Measurements from ENCODE around the gene LONP1. TPM values are rescaled to one million over a fixed set of nuclear protein-coding genes. Genes with fewer than 3 reads are reported as not detected.

The LONP1 gene
- total RNA-seq, 1 experiment from 2014 or later, result 180 TPM

DNA sequence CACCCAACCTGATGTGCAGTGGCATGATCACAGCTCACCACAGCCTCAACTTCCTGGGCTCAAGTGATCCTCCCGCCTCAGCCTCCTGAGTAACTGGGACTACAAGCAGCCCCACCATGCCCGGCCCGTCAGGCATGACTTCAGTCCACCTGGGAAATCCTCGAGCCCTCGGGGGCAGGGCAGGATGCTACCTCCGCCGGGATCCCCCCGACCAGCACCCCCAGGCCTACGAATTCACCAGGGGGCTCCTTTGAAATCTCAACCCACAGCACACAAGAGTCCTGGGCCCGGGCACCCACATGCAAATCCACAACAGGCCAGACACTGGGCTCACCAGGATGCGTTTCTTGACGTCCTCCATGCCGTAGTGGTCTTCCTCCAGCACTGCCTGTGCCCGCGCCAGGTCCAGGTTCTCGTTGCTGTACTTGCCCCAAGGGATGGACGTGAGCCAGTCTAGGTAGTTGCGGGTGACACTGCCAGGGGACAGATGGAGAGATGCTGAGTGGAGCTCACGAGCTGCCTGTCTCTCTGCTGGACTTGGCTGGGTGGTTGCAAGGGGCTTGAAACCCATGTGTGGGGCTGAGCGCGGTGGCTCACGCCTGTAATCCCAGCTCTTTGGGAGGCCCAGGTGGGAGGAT is 19.4 kb downstream of the LONP1 start (continued):
- TF ChIP-seq, protein P1, sequence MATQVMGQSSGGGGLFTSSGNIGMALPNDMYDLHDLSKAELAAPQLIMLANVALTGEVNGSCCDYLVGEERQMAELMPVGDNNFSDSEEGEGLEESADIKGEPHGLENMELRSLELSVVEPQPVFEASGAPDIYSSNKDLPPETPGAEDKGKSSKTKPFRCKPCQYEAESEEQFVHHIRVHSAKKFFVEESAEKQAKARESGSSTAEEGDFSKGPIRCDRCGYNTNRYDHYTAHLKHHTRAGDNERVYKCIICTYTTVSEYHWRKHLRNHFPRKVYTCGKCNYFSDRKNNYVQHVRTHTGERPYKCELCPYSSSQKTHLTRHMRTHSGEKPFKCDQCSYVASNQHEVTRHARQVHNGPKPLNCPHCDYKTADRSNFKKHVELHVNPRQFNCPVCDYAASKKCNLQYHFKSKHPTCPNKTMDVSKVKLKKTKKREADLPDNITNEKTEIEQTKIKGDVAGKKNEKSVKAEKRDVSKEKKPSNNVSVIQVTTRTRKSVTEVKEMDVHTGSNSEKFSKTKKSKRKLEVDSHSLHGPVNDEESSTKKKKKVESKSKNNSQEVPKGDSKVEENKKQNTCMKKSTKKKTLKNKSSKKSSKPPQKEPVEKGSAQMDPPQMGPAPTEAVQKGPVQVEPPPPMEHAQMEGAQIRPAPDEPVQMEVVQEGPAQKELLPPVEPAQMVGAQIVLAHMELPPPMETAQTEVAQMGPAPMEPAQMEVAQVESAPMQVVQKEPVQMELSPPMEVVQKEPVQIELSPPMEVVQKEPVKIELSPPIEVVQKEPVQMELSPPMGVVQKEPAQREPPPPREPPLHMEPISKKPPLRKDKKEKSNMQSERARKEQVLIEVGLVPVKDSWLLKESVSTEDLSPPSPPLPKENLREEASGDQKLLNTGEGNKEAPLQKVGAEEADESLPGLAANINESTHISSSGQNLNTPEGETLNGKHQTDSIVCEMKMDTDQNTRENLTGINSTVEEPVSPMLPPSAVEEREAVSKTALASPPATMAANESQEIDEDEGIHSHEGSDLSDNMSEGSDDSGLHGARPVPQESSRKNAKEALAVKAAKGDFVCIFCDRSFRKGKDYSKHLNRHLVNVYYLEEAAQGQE (IDR thresholded peaks at IDR 0.05; ENCODE audit: low read depth), result no peak
- TF ChIP-seq POLR2A (IDR thresholded peaks at IDR 0.05; ENCODE audit: borderline replicate concordance, extremely low read depth, insufficient read depth, insufficient read length), result no peak
- TF ChIP-seq TCF7L2 (IDR thresholded peaks at IDR 0.05; ENCODE audit: borderline replicate concordance, extremely low read depth, insufficient read depth, insufficient read length), result no peak
- no peak for TF ChIP-seq ZNF274 (IDR thresholded peaks at IDR 0.05; ENCODE audit: low read depth, low read length)
- TF ChIP-seq SRF (IDR thresholded peaks at IDR 0.05; ENCODE audit: low read depth), result no peak
- no peak for TF ChIP-seq CBX3 (IDR thresholded peaks at IDR 0.05; ENCODE audit: low read depth)

DNA sequence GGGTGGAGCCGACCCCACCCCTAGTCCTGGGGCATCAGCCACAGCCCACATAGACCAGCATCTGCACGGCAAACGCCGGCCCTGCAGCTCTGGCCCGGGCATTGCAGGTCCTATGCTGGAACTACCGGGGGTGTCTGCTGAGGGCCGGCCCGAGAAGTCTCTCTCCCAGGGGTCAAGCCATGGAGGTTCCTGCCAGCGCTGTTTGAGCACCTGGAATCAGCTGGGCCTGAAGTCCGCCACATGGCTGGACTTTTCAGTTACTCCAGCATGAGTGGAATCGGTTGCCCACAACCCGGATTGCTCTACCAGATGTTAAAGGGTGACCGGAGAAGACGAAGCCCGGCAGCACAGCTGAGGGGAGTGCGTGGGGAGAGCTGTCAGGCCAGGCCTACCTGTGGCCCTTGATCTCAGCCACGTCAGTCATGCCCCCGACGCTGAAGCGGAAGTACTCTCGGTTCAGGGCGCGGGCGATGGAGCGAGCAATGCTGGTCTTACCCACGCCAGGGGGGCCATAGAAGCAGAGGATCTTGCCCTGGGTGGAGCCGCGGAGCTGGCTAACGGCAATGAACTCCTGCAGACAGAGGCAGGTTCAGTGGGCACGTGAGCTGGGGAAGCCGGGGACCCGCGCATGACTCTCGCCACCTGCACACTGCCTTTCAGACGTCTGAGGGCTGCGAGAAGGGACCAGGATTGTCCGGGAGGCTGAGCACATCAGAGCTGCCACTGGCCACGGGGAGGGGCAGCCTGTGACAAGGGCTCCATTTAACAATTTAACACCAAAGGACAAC is 21.1 kb downstream of the LONP1 start:
- intact Hi-C loops (cut with micrococcal nuclease), result no loop called here
- H3K4me3 ChIP-seq (replicated peaks in 1 of 2; ENCODE audit: low read depth in 1 of 2, low read length in 2 of 2), result no peak overlapping the region
- ChIA-PET CTCF (interaction anchor here (2.2 kb wide), 1 partner anchor 9 kb away, joined by 8 read pairs; no protein-coding TSS in a partner anchor), RAD21 (ENCODE audit: low non-redundant PET in 1 of 2, low total read pairs in 2 of 2, uncharacterized antibody in 2 of 2, unreplicated experiment in 2 of 2) (no interaction called here), POLR2A (no interaction called here)
- TF ChIP-seq, protein P1 (IDR thresholded peaks at IDR 0.05; ENCODE audit: low read depth), result no peak
- TF ChIP-seq, protein P2, sequence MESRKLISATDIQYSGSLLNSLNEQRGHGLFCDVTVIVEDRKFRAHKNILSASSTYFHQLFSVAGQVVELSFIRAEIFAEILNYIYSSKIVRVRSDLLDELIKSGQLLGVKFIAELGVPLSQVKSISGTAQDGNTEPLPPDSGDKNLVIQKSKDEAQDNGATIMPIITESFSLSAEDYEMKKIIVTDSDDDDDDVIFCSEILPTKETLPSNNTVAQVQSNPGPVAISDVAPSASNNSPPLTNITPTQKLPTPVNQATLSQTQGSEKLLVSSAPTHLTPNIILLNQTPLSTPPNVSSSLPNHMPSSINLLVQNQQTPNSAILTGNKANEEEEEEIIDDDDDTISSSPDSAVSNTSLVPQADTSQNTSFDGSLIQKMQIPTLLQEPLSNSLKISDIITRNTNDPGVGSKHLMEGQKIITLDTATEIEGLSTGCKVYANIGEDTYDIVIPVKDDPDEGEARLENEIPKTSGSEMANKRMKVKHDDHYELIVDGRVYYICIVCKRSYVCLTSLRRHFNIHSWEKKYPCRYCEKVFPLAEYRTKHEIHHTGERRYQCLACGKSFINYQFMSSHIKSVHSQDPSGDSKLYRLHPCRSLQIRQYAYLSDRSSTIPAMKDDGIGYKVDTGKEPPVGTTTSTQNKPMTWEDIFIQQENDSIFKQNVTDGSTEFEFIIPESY (IDR thresholded peaks at IDR 0.05; ENCODE audit: extremely low read depth, insufficient replicate concordance, low read length), result no peak
- TF ChIP-seq SP1 (IDR thresholded peaks at IDR 0.05; ENCODE audit: low read depth) (no peak), TCF7L2 (IDR thresholded peaks at IDR 0.05; ENCODE audit: borderline replicate concordance, extremely low read depth, insufficient read depth, insufficient read length) (no peak), YY1 (IDR thresholded peaks at IDR 0.05; ENCODE audit: extremely low read depth, insufficient replicate concordance, low read depth, low read length) (no peak), POLR2AphosphoS5 (IDR thresholded peaks at IDR 0.05; ENCODE audit: low read depth, low read length) (no peak)
- H2AFZ ChIP-seq (ENCODE audit: low read depth, low read length, poor library complexity, severe bottlenecking), result no peak overlapping the region
- peaks cover 30% of the 10 kb centered on the region for H3K79me2 ChIP-seq (ENCODE audit: insufficient read depth, low read length)
- no peak for DNase-seq (ENCODE audit: low read depth, low spot score)
- H4K20me1 ChIP-seq (ENCODE audit: insufficient read depth), result no peaks in the 10 kb centered on the region
- peak overlapping the region; percentile 20; the same call in 1 of the 2 replicates for H3K27ac ChIP-seq (ENCODE audit: low read depth, low read length)
- no peak for ATAC-seq
- H3K4me1 ChIP-seq (ENCODE audit: control insufficient read depth in 1 of 2, insufficient read depth in 2 of 2, low read length in 2 of 2), result no peaks in the 10 kb centered on the region; a peak in 1 of 4 replicates
- no peaks in the 10 kb centered on the region for H3K27me3 ChIP-seq (ENCODE audit: insufficient read depth, low read length)
- no peak overlapping the region for H3K4me2 ChIP-seq (ENCODE audit: low read length)
- H3K9me3 ChIP-seq (ENCODE audit: control insufficient read depth in 1 of 2, insufficient read depth in 1 of 2, low read depth in 1 of 2, low read length in 2 of 2), result no peaks in the 10 kb centered on the region
- peaks cover 15 to 47% of the 10 kb centered on the region in 2 experiments; a peak in 3 of 4 replicates for H3K36me3 ChIP-seq (ENCODE audit: control insufficient read depth in 1 of 2, insufficient read depth in 2 of 2, low read length in 2 of 2)
- no peak overlapping the region for H3K9ac ChIP-seq (ENCODE audit: low read length)
- H3K9me2 ChIP-seq (ENCODE audit: insufficient read depth), result no peaks in the 10 kb centered on the region
- BruUV-seq (replicated peaks), result no TSS peak
